Ovary (tissue), 9 donors: ENCODE results near the gene LUZP2. TPM values are rescaled to one million over a fixed set of nuclear protein-coding genes. Genes with fewer than 3 reads are reported as not detected.

ENCODE experiments used
- DNase-seq, 5 donors: peaks; one replicate each; pipeline ENCODE4 v3.0.0-alpha.2; 2019 to 2020
- H3K27ac ChIP-seq, 2 donors: fragments of 200-600 bp; one replicate each; pipeline versions ENCODE4 v1.5.1 to v1.8.0; 2019 to 2022
- H3K27me3 ChIP-seq: fragments of 200-600 bp; one replicate; pipeline ENCODE4 v1.8.0; 2022
- H3K36me3 ChIP-seq: fragments of 200-600 bp; sonication (generic); one replicate; pipeline ENCODE4 v1.5.1; 2019
- H3K4me1 ChIP-seq: one replicate; pipeline ENCODE4 v1.8.1; 2013; ENCODE audit warnings: mild to moderate bottlenecking, moderate library complexity; ENCODE audit not compliant: insufficient read depth
- H3K4me3 ChIP-seq: fragments of 200-600 bp; sonication (generic); one replicate; pipeline ENCODE4 v1.5.1; 2017
- H3K9me3 ChIP-seq, 2 donors: fragments of 200-600 bp in 1 of 2; sonication (generic) in 1 of 2; one replicate each; pipeline versions ENCODE4 v1.5.1 to v1.8.1; 2013 to 2019; ENCODE audit warnings: mild to moderate bottlenecking in 1 of 2, moderate library complexity in 1 of 2
- EP300 ChIP-seq: sonication (generic); formaldehyde crosslinking; IDR thresholded peaks from one replicate; pipeline ENCODE4 v1.6.1; 2017; ENCODE audit warnings: antibody characterized with exemption
- POLR2A ChIP-seq: fragments of 450-650 bp; IDR thresholded peaks from one replicate; pipeline ENCODE4 v1.6.1; 2017; ENCODE audit warnings: antibody characterized with exemption, mild to moderate bottlenecking, moderate library complexity
- WGBS, 3 donors: extraction: QIAGEN DNeasy Blood & Tissue Kit in 1 of 3; methylation state at CpG; one replicate each; pipeline versions ENCODE4 v1.1.5 to v1.1.7; 2013 to 2017; 5-methylcytosine and 5-hydroxymethylcytosine counted together
- intact Hi-C, 4 donors: fragments of 100-400 bp; cut with DNase I; formaldehyde crosslinking; loops; one replicate each; pipeline versions ENCODE4 v1.11.0 to v1.15.1; 2022 to 2023
- polyA plus RNA-seq, 2 donors: library from polyadenylated mRNA; stranded (reverse); fragments of 200-250 nt in 1 of 2; fragments of 350-450 nt in 1 of 2; fragmentation: Illumina TruSeq in 1 of 2; extraction: RNeasy Lipid Tissue Mini Kit (QIAGEN cat#74804) in 1 of 2; gene quantifications; one replicate each; pipeline ENCODE4 v1.2.3, GENCODE V29; 2013 to 2014
- total RNA-seq, 7 donors: library from RNA; depleted of rRNA in 2 of 7; stranded (reverse); fragments of >200 nt in 2 of 7; fragmentation: NEBNext Ultra II Directional in 3 of 7; extraction: Animal tissue kit (Norgen Biotek cat#: 25700) in 3 of 7; gene quantifications; one replicate each; pipeline versions ENCODE4 v1.1.0 to v1.2.4, GENCODE V29; 2016 to 2023
- TF ChIP-seq, protein P1 (sequence below), 3 donors: fragments of 450-650 bp in 2 of 3; fragments of 200-600 bp in 1 of 3; IDR thresholded peaks; one replicate each; pipeline versions ENCODE4 v1.5.1 to v1.8.0; 2016 to 2022; ENCODE audit warnings: antibody characterized with exemption in 3 of 3, mild to moderate bottlenecking in 1 of 3
- donor health status: DM: no; HTN: no; CAD: no; lungs with moderate emphysema.
- donor health status: DM: no; HTN: no; CAD: no.
- donor health status: Bipolar disorder and iron deficiency.
- donor health status: DM: yes; HTN: yes; CAD: no.
- donor health status: DM: no; HTN: no; CAD: no.
- donor health status: DM: yes; HTN: yes; CAD: no.

LUZP2 gene
- total and polyA plus RNA-seq, 9 donors = 0.04 to 0.23 (median 0.07) TPM; not detected in 6

DNA sequence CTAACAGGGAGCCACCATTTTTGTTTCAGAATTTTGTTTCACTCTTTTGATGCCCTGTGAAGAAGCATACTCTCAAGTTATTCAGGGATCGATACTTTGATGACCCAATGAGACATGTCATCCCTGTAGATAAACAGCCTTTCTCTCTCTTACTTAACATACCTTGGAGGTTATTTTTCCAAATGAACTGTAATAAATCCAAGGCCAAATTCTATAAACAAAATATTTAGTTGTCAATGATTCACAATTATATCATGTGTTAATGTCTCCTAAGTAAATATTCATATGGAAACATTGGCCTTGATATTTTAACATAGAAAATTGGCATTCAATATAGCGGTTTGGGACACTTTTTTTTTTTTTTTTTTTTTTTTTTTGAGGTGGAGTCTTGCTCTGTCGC, 97.5 kb downstream of the LUZP2 start:
- Histone ChIP-seq H3K9me3 (no peaks in the 10 kb centered on the region), H3K27ac (no peak overlapping the region), H3K4me1 (no peaks in the 10 kb centered on the region), H3K4me3 (no peak overlapping the region), H3K27me3 (no peaks in the 10 kb centered on the region), H3K36me3 (no peaks in the 10 kb centered on the region)
- TF ChIP-seq EP300 (no peak), POLR2A (no peak)
- TF ChIP-seq, protein P1, sequence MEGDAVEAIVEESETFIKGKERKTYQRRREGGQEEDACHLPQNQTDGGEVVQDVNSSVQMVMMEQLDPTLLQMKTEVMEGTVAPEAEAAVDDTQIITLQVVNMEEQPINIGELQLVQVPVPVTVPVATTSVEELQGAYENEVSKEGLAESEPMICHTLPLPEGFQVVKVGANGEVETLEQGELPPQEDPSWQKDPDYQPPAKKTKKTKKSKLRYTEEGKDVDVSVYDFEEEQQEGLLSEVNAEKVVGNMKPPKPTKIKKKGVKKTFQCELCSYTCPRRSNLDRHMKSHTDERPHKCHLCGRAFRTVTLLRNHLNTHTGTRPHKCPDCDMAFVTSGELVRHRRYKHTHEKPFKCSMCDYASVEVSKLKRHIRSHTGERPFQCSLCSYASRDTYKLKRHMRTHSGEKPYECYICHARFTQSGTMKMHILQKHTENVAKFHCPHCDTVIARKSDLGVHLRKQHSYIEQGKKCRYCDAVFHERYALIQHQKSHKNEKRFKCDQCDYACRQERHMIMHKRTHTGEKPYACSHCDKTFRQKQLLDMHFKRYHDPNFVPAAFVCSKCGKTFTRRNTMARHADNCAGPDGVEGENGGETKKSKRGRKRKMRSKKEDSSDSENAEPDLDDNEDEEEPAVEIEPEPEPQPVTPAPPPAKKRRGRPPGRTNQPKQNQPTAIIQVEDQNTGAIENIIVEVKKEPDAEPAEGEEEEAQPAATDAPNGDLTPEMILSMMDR (IDR thresholded peaks at IDR 0.05) = no peak
- intact Hi-C loops = no loop called here
- DNase-seq = no peak
- WGBS, 3 donors = 89 to 95% (median 94%) methylated on average over 3 of the region's 3 CpGs

DNA sequence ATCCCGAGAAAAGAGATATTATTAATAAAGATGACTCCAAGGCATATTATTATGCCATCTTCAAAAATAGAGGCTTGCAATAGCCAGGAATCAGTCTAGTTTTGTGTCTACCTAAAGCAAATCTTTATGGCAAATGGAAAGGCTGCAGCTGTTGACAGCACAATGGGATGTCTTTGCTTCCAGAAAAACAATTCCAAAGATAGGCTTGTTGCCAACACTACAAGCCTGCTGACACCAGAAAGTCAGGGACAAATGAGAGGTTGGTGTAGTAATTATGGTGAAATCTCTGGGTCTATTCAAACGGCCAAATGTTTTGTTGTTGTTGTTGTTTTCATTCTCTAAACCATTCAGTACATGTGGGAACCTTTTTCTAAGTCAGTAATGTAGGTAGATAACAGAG, 101.8 kb downstream of the LUZP2 start:
- 17 to 25% (median 18%) methylated on average over 2 of the region's 2 CpGs for WGBS, 3 donors
- TF ChIP-seq, protein P1 (IDR thresholded peaks at IDR 0.05) = no peak
- TF ChIP-seq POLR2A = no peak
- no peak for TF ChIP-seq EP300
- intact Hi-C loops = no loop called here

DNA sequence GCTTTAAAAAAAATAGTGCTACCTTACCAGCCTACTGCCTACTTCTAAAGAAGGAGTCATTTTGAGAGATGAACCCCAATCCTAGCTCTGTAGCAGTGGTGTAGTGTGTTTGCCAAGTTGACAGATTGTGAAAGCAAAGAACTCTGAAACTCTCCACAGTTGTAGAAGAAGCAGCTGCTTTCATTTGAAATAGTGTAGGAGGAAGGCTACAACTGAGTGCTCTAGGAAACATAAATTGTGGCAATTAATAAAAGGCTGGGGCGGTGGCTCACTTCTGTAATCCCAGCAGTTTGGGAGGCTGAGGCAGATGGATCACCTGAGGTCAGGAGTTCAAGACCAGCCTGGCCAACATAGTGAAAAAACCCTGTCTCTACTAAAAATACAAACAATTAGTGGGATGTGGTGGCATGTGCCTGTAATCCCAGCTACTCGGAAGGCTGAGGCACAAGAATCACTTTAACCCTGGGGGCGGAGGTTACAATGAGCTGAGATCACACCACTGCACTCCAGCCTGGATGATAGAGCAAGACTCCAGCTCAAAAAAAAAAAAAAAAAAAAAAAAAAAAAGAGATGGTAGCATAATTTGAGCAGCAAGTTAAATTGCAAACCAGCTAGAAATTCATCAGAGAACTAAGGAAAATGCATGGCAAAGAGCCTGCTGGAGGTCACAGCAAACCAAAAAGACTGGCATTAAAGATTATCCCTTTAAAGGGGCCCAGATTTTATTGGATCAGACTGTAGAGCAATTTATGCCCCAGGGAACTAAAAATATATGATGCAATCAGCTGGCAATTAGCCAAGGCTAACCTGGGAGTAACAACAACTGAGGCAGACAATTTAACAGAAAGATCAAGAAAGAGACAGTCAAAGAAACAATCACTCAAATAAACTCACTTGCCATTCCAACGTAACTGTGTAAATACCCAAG, 112.6 kb downstream of the LUZP2 start:
- intact Hi-C loops = no loop called here
- WGBS, 3 donors = 56 to 74% (median 70%) methylated on average over 4 of the region's 4 CpGs
- TF ChIP-seq EP300 (no peak), POLR2A (no peak)
- TF ChIP-seq, protein P1 (IDR thresholded peaks at IDR 0.05) = no peak

More for the DNA sequence above, 101.8 kb downstream of the LUZP2 start:
- Histone ChIP-seq H3K4me3 (no peak overlapping the region), H3K36me3 (no peaks in the 10 kb centered on the region), H3K27ac (no peak overlapping the region), H3K9me3 (no peaks in the 10 kb centered on the region), H3K4me1 (no peaks in the 10 kb centered on the region), H3K27me3 (no peaks in the 10 kb centered on the region)
- no peak for DNase-seq

DNA sequence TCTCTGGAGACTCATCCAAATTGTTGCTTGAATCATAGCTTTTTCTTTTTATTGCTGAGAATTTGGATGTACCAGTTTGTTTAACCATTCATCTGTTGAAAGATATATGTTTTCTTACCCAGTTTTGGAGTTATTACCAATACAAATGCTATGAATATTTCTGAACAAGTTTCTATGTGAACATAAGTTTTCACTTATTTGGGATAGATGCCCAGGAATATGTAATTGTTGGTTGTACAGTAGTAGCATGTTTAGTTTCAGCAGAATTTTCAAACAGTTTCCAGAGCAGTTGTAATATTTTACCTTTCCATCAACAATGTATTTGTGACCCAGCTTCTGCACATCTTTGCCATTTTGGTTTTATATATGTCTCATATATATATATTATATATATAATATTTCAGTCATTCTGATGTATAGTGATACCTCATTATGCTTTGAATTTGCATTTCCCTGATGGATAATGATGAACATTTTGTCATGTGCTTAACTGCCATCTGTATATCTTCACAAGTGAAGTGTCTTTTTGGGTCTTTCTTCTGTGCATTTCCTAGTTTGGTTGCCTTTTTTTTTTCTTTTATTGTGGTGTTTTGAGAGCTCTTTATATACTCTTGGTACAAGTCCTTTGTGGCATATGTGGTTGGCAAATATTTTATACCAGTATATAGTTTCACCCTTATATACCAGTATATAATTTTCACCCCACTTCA, 118.8 kb downstream of the LUZP2 start:
- Histone ChIP-seq H3K4me3 (no peak overlapping the region), H3K4me1 (no peaks in the 10 kb centered on the region), H3K27me3 (no peaks in the 10 kb centered on the region), H3K27ac (no peak overlapping the region), H3K9me3 (no peaks in the 10 kb centered on the region), H3K36me3 (no peaks in the 10 kb centered on the region)
- intact Hi-C loops = no loop called here
- no peak for TF ChIP-seq EP300
- TF ChIP-seq, protein P1 (IDR thresholded peaks at IDR 0.05) = no peak
- no peak for TF ChIP-seq POLR2A
- DNase-seq = no peak

More for the DNA sequence above, 112.6 kb downstream of the LUZP2 start:
- DNase-seq = no peak
- H3K4me3 ChIP-seq = no peak overlapping the region
- H3K36me3 ChIP-seq = no peaks in the 10 kb centered on the region
- no peaks in the 10 kb centered on the region for H3K4me1 ChIP-seq
- no peak overlapping the region for H3K27ac ChIP-seq
- H3K9me3 ChIP-seq = no peaks in the 10 kb centered on the region
- no peaks in the 10 kb centered on the region for H3K27me3 ChIP-seq
